Memory B cell (primary cell): ENCODE results near the gene IRS4.

ENCODE experiments used
- ATAC-seq: fragments of 150-1000 bp; cut with Tn5 transposase; 2 replicates; pipeline ENCODE4 v1.10.0; 2021; ENCODE audit warnings: low read depth, mild to moderate bottlenecking, moderate library complexity
- DNase-seq, 2 donors: peaks; one replicate each; pipeline ENCODE4 v3.0.0; 2022; ENCODE audit warnings: low spot score in 2 of 2
- H3K27ac Mint-ChIP-seq: one replicate; pipeline ENCODE4 v1.8.0; 2022; ENCODE audit warnings: mild to moderate bottlenecking, moderate library complexity, mixed read lengths
- H3K27me3 Mint-ChIP-seq: one replicate; pipeline ENCODE4 v1.8.0; 2022; ENCODE audit warnings: mixed read lengths
- H3K36me3 Mint-ChIP-seq: one replicate; pipeline ENCODE4 v1.8.0; 2022; ENCODE audit warnings: mild to moderate bottlenecking, mixed read lengths
- H3K4me1 Mint-ChIP-seq: one replicate; pipeline ENCODE4 v1.8.0; 2022; ENCODE audit warnings: mixed read lengths
- H3K4me3 Mint-ChIP-seq: one replicate; pipeline ENCODE4 v1.8.0; 2022; ENCODE audit warnings: mild to moderate bottlenecking, moderate library complexity, mixed read lengths
- H3K9me3 Mint-ChIP-seq: one replicate; pipeline ENCODE4 v1.8.0; 2022; ENCODE audit warnings: mixed read lengths

The IRS4 gene

GRCh38 chrX:108736509-108737479 lies at the start of gene IRS4:
Gene IRS4 (minus strand): TSS chrX:108736563.
- H3K27me3 Mint-ChIP-seq, result peaks cover 4% of the 10 kb centered on the region
- H3K4me1 Mint-ChIP-seq, result no peaks in the 10 kb centered on the region
- ATAC-seq (no peak), DNase-seq (no peak)
- H3K36me3 Mint-ChIP-seq, result no peaks in the 10 kb centered on the region
- H3K4me3 Mint-ChIP-seq, result peak within 1 kb of the TSS; percentile 24
- no peaks in the 10 kb centered on the region for H3K9me3 Mint-ChIP-seq
- no peak within 1 kb of the TSS for H3K27ac Mint-ChIP-seq

- DNase-seq (no peak), ATAC-seq (no peak)
- H3K27ac Mint-ChIP-seq, result no peak overlapping the region
- no peaks in the 10 kb centered on the region for H3K27me3 Mint-ChIP-seq
- H3K36me3 Mint-ChIP-seq, result no peaks in the 10 kb centered on the region
- H3K4me1 Mint-ChIP-seq, result no peaks in the 10 kb centered on the region
- no peak overlapping the region for H3K4me3 Mint-ChIP-seq
- no peaks in the 10 kb centered on the region for H3K9me3 Mint-ChIP-seq
These were observed 36.2 kb upstream of the IRS4 start for GRCh38 chrX:108772549-108772948.

- DNase-seq (no peak), ATAC-seq (no peak)
- Mint-ChIP-seq H3K4me3 (no peak overlapping the region), H3K9me3 (no peaks in the 10 kb centered on the region), H3K36me3 (no peaks in the 10 kb centered on the region), H3K4me1 (no peaks in the 10 kb centered on the region), H3K27ac (no peak overlapping the region), H3K27me3 (no peaks in the 10 kb centered on the region)
These were observed 27.2 kb upstream of the IRS4 start for GRCh38 chrX:108763559-108763958.

GRCh38 chrX:108740299-108740774 lies 4.0 kb upstream of the IRS4 start:
- no peak overlapping the region for H3K27ac Mint-ChIP-seq
- no peak overlapping the region for H3K4me3 Mint-ChIP-seq
- H3K27me3 Mint-ChIP-seq, result peaks cover 4% of the 10 kb centered on the region
- ATAC-seq, result no peak
- no peaks in the 10 kb centered on the region for H3K36me3 Mint-ChIP-seq
- no peak for DNase-seq
- H3K9me3 Mint-ChIP-seq, result peaks cover 3% of the 10 kb centered on the region
- no peaks in the 10 kb centered on the region for H3K4me1 Mint-ChIP-seq

GRCh38 chrX:108737754-108738153 lies 1.4 kb upstream of the IRS4 start:
- Mint-ChIP-seq H3K4me3 (no peak overlapping the region), H3K27me3 (peaks cover 4% of the 10 kb centered on the region), H3K27ac (no peak overlapping the region), H3K9me3 (peaks cover 1% of the 10 kb centered on the region), H3K4me1 (no peaks in the 10 kb centered on the region), H3K36me3 (no peaks in the 10 kb centered on the region)
- ATAC-seq (no peak), DNase-seq (no peak)

GRCh38 chrX:108735679-108736508 lies 469 bp downstream of the IRS4 start:
- H3K4me1 Mint-ChIP-seq, result no peaks in the 10 kb centered on the region
- no peak overlapping the region for H3K4me3 Mint-ChIP-seq
- DNase-seq (no peak), ATAC-seq (no peak)
- H3K27ac Mint-ChIP-seq, result no peak overlapping the region
- no peaks in the 10 kb centered on the region for H3K9me3 Mint-ChIP-seq
- peaks cover 4% of the 10 kb centered on the region for H3K27me3 Mint-ChIP-seq
- H3K36me3 Mint-ChIP-seq, result no peaks in the 10 kb centered on the region

GRCh38 chrX:108735091-108735678 lies 1.2 kb downstream of the IRS4 start:
- no peak for DNase-seq
- Mint-ChIP-seq H3K4me3 (no peak overlapping the region), H3K27me3 (peaks cover 4% of the 10 kb centered on the region), H3K27ac (no peak overlapping the region), H3K9me3 (no peaks in the 10 kb centered on the region), H3K4me1 (no peaks in the 10 kb centered on the region), H3K36me3 (no peaks in the 10 kb centered on the region)
- no peak for ATAC-seq

GRCh38 chrX:108734426-108734825 lies 1.9 kb downstream of the IRS4 start:
- ATAC-seq (no peak), DNase-seq (no peak)
- H3K27ac Mint-ChIP-seq, result no peak overlapping the region
- H3K9me3 Mint-ChIP-seq, result no peaks in the 10 kb centered on the region
- peaks cover 4% of the 10 kb centered on the region for H3K27me3 Mint-ChIP-seq
- H3K4me3 Mint-ChIP-seq, result no peak overlapping the region
- H3K4me1 Mint-ChIP-seq, result no peaks in the 10 kb centered on the region
- no peaks in the 10 kb centered on the region for H3K36me3 Mint-ChIP-seq

- H3K4me3 Mint-ChIP-seq, result no peak overlapping the region
- H3K9me3 Mint-ChIP-seq, result no peaks in the 10 kb centered on the region
These were observed 3.6 kb downstream of the IRS4 start for GRCh38 chrX:108732630-108733321.

GRCh38 chrX:108731153-108731552 lies 5.2 kb downstream of the IRS4 start:
- ATAC-seq, result no peak
- no peak for DNase-seq
- Mint-ChIP-seq H3K36me3 (no peaks in the 10 kb centered on the region), H3K4me3 (no peak overlapping the region), H3K27me3 (peaks cover 3% of the 10 kb centered on the region), H3K27ac (no peak overlapping the region), H3K4me1 (no peaks in the 10 kb centered on the region), H3K9me3 (no peaks in the 10 kb centered on the region)

More at GRCh38 chrX:108732630-108733321, 3.6 kb downstream of the IRS4 start:
- ATAC-seq (no peak), DNase-seq (no peak)
- no peaks in the 10 kb centered on the region for H3K36me3 Mint-ChIP-seq
- no peak overlapping the region for H3K27ac Mint-ChIP-seq
- no peaks in the 10 kb centered on the region for H3K4me1 Mint-ChIP-seq
- peaks cover 3% of the 10 kb centered on the region for H3K27me3 Mint-ChIP-seq

GRCh38 chrX:108726748-108727147 lies 9.6 kb downstream of the IRS4 start:
- H3K36me3 Mint-ChIP-seq, result no peaks in the 10 kb centered on the region
- no peaks in the 10 kb centered on the region for H3K4me1 Mint-ChIP-seq
- H3K27me3 Mint-ChIP-seq, result peaks cover 2% of the 10 kb centered on the region
- no peak overlapping the region for H3K4me3 Mint-ChIP-seq
- ATAC-seq (no peak), DNase-seq (no peak)
- H3K27ac Mint-ChIP-seq, result no peak overlapping the region
- H3K9me3 Mint-ChIP-seq, result no peaks in the 10 kb centered on the region

GRCh38 chrX:108722561-108722960 lies 13.8 kb downstream of the IRS4 start:
- H3K9me3 Mint-ChIP-seq, result no peaks in the 10 kb centered on the region
- DNase-seq (no peak), ATAC-seq (no peak)
- no peaks in the 10 kb centered on the region for H3K27me3 Mint-ChIP-seq
- no peak overlapping the region for H3K4me3 Mint-ChIP-seq
- no peaks in the 10 kb centered on the region for H3K4me1 Mint-ChIP-seq
- no peak overlapping the region for H3K27ac Mint-ChIP-seq
- no peaks in the 10 kb centered on the region for H3K36me3 Mint-ChIP-seq

- peaks cover 8% of the 10 kb centered on the region for H3K9me3 Mint-ChIP-seq
- H3K4me3 Mint-ChIP-seq, result no peak overlapping the region
- H3K27ac Mint-ChIP-seq, result no peak overlapping the region
- no peaks in the 10 kb centered on the region for H3K4me1 Mint-ChIP-seq
- no peak for ATAC-seq
- no peaks in the 10 kb centered on the region for H3K27me3 Mint-ChIP-seq
- no peaks in the 10 kb centered on the region for H3K36me3 Mint-ChIP-seq
- DNase-seq, result no peak
These were observed 23.5 kb downstream of the IRS4 start for GRCh38 chrX:108712886-108713285.
